Stimulated activated CD4-positive, alpha-beta T cell treated with anti-CD3 and anti-CD28 coated beads, Interleukin-1b, Interleukin-23, amount 100 ng/mL, for 1 hour (primary cell): ENCODE measurements around the gene BRD1.

ENCODE experiments used
- DNase-seq, 2 donors: peaks; one replicate each; pipeline ENCODE4 v3.0.0-alpha.2; 2020; ENCODE audit warnings: low read depth in 2 of 2

Gene BRD1

DNA sequence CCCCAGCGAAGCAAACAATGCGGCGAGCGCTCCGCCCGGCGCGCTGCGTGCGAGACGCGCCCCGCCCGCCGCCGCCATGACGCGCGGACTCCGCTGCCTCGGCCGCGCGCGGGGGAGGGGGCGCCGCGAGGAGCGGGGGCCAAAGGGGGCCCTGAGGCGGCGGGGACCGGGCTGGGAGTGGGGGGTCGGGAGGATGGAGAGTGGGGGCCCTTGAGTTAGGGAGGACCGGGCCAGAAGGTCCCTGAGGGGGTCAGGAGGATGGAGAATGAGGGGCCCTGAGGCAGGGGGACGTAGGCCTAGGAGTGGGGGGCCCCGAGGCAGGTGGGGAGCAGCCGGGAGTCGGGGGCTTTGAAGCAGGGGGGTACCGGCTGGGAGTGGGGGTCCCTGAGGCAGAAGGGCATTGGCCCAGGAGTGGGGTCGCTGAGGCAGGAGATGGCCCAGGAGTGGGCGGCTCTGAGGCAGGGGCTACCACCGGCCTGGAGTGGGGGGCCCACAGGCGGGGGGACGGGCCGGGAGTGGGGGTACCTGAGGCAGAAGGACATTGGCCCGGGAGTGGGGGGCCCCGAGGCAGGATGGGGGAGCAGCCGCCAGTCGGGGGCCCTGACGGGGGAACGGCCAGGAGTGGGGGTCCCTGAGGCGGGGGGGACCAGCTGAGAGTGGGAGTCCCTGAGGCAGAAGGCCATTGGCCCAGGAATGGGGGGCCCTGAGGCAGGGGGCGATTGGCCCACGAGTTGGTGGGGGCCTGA is at the start of gene BRD1:
BRD1 (minus strand) TSS at position 21 of the 746 bp plus-strand sequence. CDS start 3,556 bp downstream, outside the sequence.
- DNase-seq = peak in 1 of 2 donors; percentile 23

- no peak for DNase-seq
These were observed 45.7 kb upstream of the BRD1 start for GRCh38 chr22:49873228-49873940.

GRCh38 chr22:49872347-49872746 is 44.7 kb upstream of the BRD1 start:
- no peak for DNase-seq

- DNase-seq = no peak
These were observed 43.8 kb upstream of the BRD1 start for GRCh38 chr22:49871482-49871881.

GRCh38 chr22:49869845-49870712 is 42.4 kb upstream of the BRD1 start:
- DNase-seq = no peak

- DNase-seq = no peak
These were observed 41.6 kb upstream of the BRD1 start for GRCh38 chr22:49869086-49869830.

DNA sequence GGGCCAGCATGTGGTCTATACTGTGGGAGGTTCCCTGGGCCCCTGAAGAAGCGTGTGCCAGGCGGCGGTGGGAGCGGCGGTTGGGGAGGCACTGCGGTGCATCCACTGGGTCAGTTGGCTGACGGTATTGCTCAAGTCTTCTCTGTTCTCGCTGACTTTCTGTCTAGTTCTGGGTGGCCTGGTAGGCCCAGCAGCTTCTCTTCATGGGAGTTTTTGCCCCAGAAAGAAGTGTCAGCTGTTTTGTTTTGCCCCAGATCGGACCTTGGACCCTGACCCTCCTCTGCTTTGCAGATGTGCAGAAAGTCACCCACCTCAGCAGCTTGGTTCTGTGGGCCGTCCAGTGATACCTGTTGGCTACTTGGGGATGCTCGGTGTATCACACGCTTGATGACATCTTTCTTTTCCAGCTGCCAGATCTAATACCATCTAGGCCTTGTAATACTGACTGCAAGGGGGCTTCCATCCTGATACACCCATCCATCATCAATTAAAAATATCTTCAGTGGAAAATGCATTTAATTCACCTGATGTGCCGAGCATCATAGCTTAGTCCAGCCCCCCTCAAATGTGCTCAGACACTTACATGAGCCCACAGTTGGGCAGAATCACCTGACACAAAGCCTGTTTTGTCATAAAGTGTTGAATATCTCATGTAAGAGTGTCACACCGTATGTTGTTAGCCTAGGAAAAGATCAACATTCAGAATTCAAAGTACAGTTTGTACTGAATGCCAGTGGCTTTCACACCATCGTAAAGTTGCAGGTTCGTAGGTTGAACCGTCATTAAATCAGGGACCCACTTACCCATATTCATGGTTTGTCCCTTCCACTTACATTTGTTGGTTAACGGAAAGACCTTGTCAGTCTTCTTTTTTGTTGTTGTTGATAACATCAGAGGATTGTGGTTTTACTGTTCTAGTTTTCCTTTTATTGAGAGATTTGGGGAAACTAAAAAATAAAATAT is 39.9 kb upstream of the BRD1 start:
- DNase-seq = no peak

- DNase-seq = no peak
These were observed 39.0 kb upstream of the BRD1 start for GRCh38 chr22:49866646-49867045.

GRCh38 chr22:49866134-49866533 is 38.5 kb upstream of the BRD1 start:
- DNase-seq = no peak

DNA sequence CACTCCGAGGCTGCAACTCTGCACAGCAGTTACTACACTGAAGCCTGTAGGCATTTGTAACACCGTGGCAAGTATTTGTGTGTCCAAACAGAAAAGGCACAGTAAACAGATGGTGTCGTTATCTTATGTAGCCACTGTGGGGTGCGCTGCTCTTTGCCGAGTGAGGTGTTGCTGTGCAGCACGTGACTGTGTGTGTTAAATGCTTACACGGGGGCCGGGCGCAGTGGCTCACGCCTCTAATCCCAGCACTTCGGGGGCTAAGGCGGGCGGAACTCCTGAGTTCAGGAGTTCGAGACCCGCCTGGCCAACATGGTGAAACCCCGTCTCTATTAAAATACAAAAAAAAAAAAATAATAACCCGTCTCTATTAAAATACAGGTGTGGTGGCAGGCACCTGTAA is 37.5 kb upstream of the BRD1 start:
- DNase-seq = no peak

DNA sequence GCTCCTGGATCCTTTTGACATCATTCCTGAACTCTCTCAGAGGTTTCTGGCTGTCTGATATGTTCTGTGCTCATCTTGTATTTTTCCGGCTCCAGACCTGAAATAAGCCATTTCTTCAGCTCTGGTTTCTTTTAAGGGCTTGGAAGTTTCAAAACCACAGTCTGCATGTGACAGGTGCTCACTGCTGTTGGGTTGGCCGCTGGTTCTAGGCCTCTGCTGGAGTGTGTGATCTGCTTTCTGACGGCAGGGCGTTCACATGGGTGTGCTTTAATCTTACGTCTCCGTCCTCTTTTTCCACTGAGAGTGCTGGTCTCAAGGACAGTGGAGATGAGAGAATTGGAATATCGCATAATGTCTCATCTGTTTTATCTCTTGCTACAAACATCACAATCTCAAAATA is 36.3 kb upstream of the BRD1 start:
- DNase-seq = no peak

DNA sequence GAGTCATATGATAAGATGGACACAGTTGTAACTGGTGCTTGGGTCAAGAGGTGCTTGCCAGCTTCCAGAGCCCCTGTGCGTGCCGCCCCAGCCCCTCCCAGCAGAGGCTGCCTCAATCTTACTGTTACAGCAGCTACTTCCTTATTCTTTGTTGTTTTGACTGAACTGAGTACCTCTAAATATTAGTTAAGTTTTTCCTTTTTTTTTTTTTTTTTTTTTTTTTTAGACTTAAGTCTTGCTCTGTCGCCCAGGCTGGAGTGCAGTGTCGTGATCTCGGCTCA is 34.8 kb upstream of the BRD1 start:
- DNase-seq = no peak

DNA sequence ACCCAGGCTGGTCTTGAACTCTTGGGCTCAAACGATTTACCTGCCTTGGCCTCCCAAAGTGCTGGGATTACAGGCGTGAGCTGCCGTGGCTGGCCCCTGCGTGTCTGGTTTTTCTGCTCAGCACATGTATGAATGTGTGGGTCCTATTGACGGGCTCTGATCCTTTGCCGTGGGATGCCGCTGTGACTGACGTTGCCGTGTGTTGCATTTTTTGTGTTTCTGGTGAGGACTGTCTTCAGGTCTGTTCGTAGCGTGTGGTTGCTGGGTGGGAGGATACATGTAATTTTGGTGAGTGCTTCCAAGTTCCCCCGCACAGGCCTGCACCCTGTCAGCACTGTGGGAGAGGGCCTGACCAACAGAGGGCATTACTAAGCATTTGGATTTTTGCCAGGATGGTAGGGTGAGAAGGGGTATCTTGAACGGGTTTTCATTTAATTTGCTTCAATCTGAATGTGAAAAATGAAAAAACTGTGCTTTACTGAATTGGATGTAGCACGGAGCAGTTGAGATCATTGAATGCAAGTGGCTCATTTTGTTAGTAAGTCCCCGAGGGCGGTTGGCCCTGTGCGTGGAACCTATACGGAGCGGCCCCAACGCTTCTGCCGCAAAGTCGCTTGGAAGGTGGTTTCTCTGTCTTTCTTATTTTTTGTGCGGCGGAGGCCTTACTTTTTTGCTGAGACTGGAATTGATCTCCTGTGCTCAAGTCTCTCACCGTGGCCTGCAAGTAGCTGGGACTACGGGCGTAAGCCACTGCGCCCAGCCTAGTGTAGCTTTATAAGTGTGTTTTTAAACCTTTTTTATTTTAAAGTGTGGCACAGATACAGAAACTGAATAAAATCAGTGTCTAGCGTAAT is 34.2 kb upstream of the BRD1 start:
- no peak for DNase-seq

- no peak for DNase-seq
These were observed 31.2 kb upstream of the BRD1 start for GRCh38 chr22:49858827-49859226.

DNA sequence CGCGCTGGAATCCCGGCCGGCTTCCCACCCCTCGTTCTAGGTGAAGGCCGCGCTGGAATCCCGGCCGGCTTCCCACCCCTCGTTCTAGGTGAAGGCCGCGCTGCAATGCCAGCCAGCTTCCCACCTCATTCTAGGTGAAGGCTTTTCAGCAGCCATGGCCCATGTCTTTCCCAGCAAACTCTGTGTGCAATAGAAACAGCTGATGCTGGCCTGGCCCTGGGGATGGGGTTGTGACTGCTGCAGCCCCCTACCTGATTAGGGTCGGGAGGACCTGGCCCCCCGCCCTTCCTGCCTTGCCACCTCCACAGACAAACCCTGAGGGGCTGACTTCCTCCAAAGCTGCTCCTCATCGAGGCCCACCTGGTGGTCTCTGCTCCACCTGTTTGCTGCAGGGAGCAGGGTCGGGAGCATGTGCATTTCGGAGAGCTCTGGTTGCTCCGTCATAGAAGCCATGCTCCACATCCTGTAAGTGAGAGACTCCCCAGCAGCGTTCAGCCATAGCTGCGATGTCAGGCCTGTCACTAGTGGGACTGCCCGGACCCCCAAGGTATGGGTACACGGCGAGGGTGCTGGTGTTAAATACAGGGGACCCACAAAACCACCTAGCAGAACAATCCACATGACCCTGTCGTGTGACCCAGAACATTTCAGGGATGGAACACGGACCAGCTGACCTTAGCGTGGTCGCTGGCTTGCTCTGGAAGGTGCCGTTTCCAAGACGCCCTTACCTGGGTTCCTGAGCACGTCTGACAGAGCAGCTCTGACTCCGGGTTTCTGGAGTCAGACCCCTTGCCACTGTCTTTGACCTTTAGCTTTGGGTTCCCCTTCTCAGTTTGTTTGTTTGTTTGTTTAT is 29.3 kb upstream of the BRD1 start:
- no peak for DNase-seq

DNA sequence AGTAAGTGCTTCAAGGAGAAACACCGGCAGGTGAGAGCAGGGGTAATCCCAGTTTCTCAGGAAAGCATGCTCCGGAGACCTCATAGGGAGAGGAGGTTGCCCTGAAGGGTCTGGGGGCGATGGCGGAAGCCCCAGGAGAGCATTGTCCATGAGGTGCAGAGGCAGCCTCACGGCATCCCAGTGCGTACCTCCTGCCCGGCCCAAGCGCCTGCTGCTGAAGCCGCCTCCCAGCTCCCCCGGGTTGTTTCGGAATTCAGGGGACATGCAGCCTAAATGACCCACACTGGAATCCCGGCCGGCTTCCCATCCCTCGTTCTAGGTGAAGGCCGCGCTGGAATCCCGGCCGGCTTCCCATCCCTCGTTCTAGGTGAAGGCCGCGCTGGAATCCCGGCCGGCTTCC is 28.7 kb upstream of the BRD1 start:
- no peak for DNase-seq

- no peak for DNase-seq
These were observed 27.7 kb upstream of the BRD1 start for GRCh38 chr22:49855251-49855911.
